ENCODE measurements around the gene MATR3.
"Not testable (repeated sequence)": the region's sequence is repeated elsewhere in the genome, so short reads cannot be mapped to it uniquely, and the experiment has no call there.

The MATR3 gene

GRCh38 chr5:139293507-139294373 lies at the start of gene MATR3:
TSS of gene MATR3 (plus strand) at chr5:139293740. CDS start at chr5:139307416, 13,676 bp downstream.
- DNase-seq (ENCODE audit: low read depth in 3 of 3): peak; percentile 88 to 94 (median 89)

GRCh38 chr5:139245637-139246339 lies 47.8 kb upstream of the MATR3 start:
- DNase-seq (ENCODE audit: low read depth in 3 of 3): no peak

GRCh38 chr5:139246394-139246793 lies 47.1 kb upstream of the MATR3 start:
- peak; percentile 35 to 57 (median 55) for DNase-seq (ENCODE audit: low read depth in 3 of 3)

GRCh38 chr5:139248826-139249453 lies 44.6 kb upstream of the MATR3 start:
- no peak for DNase-seq (ENCODE audit: low read depth in 3 of 3)

- DNase-seq (ENCODE audit: low read depth in 3 of 3): no peak
These were observed 42.3 kb upstream of the MATR3 start for GRCh38 chr5:139251281-139251687.

GRCh38 chr5:139251695-139252288 lies 41.7 kb upstream of the MATR3 start:
- no peak for DNase-seq (ENCODE audit: low read depth in 3 of 3)

- no peak for DNase-seq (ENCODE audit: low read depth in 3 of 3)
These were observed 40.4 kb upstream of the MATR3 start for GRCh38 chr5:139253115-139253514.

GRCh38 chr5:139256820-139257219 lies 36.7 kb upstream of the MATR3 start:
- DNase-seq (ENCODE audit: low read depth in 3 of 3): no peak

- DNase-seq (ENCODE audit: low read depth in 3 of 3): no peak
These were observed 31.3 kb upstream of the MATR3 start for GRCh38 chr5:139262059-139262741.

GRCh38 chr5:139262742-139263445 lies 30.6 kb upstream of the MATR3 start:
- DNase-seq (ENCODE audit: low read depth in 3 of 3): peak; percentile 48 to 60 (median 58)

GRCh38 chr5:139263536-139263935 lies 30.0 kb upstream of the MATR3 start:
- DNase-seq (ENCODE audit: low read depth in 3 of 3): no peak

GRCh38 chr5:139263946-139264345 lies 29.6 kb upstream of the MATR3 start:
- DNase-seq (ENCODE audit: low read depth in 3 of 3): no peak

GRCh38 chr5:139265001-139265400 lies 28.5 kb upstream of the MATR3 start:
- no peak for DNase-seq (ENCODE audit: low read depth in 3 of 3)

GRCh38 chr5:139266236-139266635 lies 27.3 kb upstream of the MATR3 start:
- DNase-seq (ENCODE audit: low read depth in 3 of 3): no peak

- no peak for DNase-seq (ENCODE audit: low read depth in 3 of 3)
These were observed 26.1 kb upstream of the MATR3 start for GRCh38 chr5:139267481-139267880.

GRCh38 chr5:139268364-139269202 lies 25.0 kb upstream of the MATR3 start:
- no peak for DNase-seq (ENCODE audit: low read depth in 3 of 3)

GRCh38 chr5:139270718-139271117 lies 22.8 kb upstream of the MATR3 start:
- not testable (repeated sequence) for DNase-seq (ENCODE audit: low read depth in 3 of 3)

GRCh38 chr5:139271201-139272027 lies 22.1 kb upstream of the MATR3 start:
- no peak for DNase-seq (ENCODE audit: low read depth in 3 of 3)
